ENCODE measurements around the gene GRAMD1C.
A peak's percentile ranks its signal among the peaks of the same experiment; 100 is the strongest.

Gene GRAMD1C

DNA sequence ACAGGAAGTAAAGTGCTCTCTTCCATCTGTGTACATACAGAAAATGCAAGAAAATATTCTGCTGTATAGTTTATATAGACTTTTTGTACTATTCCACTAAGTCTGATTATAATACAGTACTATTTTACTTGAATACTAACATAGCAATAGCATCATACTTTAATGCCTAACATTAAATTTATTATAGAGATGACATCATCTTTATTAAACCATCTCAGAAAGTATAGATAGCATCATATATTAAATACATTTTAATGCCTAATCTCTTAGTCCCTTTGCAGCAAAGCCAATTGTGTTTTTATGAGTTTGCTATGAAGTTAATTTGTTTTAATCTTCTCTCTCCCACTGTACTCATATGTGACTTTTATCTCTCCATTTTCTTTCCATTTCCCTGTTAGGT is 69.5 kb downstream of the GRAMD1C start:
- no peak for TF ChIP-seq CTCF (IDR thresholded peaks at IDR 0.05; ENCODE audit: control insufficient read depth, extremely low read depth, insufficient read depth)
- no peak overlapping the region for H3K4me3 ChIP-seq (ENCODE audit: low read depth, low read length)
- DNase-seq (ENCODE audit: low read depth) = peak; percentile 56

DNA sequence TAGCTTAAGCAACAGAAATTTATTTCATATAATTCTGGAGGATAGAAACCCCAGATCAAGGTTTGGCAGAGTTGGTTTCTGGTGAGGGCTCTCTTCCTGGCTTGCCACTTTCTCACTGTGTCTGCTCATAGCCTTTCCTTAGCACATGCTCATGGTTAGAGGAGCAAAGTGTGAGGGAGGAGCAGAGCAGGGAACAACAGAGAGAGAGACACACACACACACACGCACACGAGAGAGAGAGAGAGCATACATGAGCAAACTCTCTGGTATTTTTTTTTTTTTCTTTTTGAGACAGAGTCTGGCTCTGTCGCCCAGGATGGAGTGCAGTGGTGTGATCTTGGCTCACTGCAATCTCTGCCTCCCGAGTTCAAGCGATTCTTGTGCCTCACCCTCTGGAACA is 72.4 kb downstream of the GRAMD1C start:
- no peak overlapping the region for H3K4me3 ChIP-seq (ENCODE audit: low read depth, low read length)
- no peak for DNase-seq (ENCODE audit: low read depth)
- no peak for TF ChIP-seq CTCF (IDR thresholded peaks at IDR 0.05; ENCODE audit: control insufficient read depth, extremely low read depth, insufficient read depth)

- peak; percentile 86 for TF ChIP-seq CTCF (IDR thresholded peaks at IDR 0.05; ENCODE audit: control insufficient read depth, extremely low read depth, insufficient read depth)
- peak; percentile 69 for DNase-seq (ENCODE audit: low read depth)
- H3K4me3 ChIP-seq (ENCODE audit: low read depth, low read length) = no peak overlapping the region
These were observed 74.1 kb downstream of the GRAMD1C start for GRCh38 chr3:113912552-113913236.

DNA sequence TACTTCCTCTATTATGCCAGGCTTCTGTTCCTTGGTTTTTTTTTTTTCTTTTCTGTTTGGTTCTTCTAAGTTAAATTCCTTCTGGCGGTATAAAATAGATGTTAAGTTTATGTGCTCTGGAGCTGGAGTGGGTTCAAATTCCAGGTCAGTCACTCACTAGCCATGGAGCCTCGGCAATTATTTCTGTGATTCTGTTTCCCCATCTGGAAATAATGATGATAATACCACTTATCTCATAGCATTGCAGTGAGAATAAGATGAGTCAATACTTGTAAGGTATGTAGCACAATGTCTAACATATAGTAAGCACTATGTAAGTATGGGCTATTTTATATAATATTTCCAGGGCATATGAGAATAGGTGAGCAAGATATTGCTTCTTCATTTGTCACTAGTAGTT is 76.1 kb downstream of the GRAMD1C start:
- H3K4me3 ChIP-seq (ENCODE audit: low read depth, low read length) = no peak overlapping the region
- no peak for TF ChIP-seq CTCF (IDR thresholded peaks at IDR 0.05; ENCODE audit: control insufficient read depth, extremely low read depth, insufficient read depth)
- DNase-seq (ENCODE audit: low read depth) = no peak

DNA sequence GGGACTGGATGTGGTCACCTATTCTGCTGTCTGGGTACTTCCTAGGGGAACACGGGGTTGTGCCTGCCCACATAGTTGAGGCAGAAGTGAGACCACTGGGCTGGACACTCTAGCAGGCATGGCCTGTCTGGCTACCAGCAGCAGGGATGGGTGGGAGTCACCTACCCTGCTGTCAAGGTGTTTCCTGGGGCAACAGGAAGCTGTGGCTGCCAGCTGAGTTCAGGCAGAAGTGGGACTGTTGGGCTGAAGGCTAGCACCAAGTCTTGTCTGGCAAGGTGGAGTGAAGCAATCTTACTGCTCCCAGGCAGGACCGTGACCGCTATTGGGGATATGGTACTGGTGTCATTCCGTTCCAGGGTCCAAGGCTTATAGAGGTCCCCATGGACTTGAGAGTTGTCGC is 89.0 kb downstream of the GRAMD1C start:
- no peak overlapping the region for H3K4me3 ChIP-seq (ENCODE audit: low read depth, low read length)
- DNase-seq (ENCODE audit: low read depth) = no peak
- TF ChIP-seq CTCF (IDR thresholded peaks at IDR 0.05; ENCODE audit: control insufficient read depth, extremely low read depth, insufficient read depth) = no peak

DNA sequence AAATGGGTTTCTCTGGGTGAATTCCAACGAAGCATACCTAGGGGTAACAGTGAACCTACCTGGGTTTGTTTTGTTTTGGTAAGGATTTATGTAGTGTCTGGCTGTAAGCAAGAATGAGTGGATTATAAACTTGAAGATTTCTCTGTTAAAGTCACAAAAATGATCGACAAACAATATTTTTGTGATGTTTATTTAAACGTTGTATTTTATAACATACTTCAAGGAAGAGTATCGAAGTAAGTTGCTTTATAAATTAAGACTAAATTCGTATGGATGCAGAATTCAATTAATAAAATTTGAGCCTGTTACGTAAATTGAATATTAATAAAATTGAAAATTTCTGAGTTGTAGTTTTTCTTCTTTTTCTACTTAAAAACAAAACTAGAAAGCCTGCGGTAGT is 108.2 kb downstream of the GRAMD1C start:
- TF ChIP-seq CTCF (IDR thresholded peaks at IDR 0.05; ENCODE audit: control insufficient read depth, extremely low read depth, insufficient read depth) = no peak
- DNase-seq (ENCODE audit: low read depth) = no peak
- H3K4me3 ChIP-seq (ENCODE audit: low read depth, low read length) = peak overlapping the region; percentile 66

All from LNCaP clone FGC (cell line).